CD4-positive, alpha-beta T cell treated with Interleukin-4 for 1 hour (primary cell): Measurements from ENCODE around the gene NPAS3.
"Not testable (repeated sequence)": the region's sequence is repeated elsewhere in the genome, so short reads cannot be mapped to it uniquely, and the experiment has no call there.

Experiments
- DNase-seq, 2 donors: peaks; one replicate each; pipeline ENCODE4 v3.0.0-alpha.2; 2020 to 2022

NPAS3 gene

GRCh38 chr14:33088274-33088673, 149.6 kb downstream of the NPAS3 start:
- DNase-seq: not testable (repeated sequence)

GRCh38 chr14:33098016-33098415, 159.3 kb downstream of the NPAS3 start:
- DNase-seq: no peak

GRCh38 chr14:33103489-33103888, 164.8 kb downstream of the NPAS3 start:
- DNase-seq: no peak

GRCh38 chr14:33103966-33104365, 165.3 kb downstream of the NPAS3 start:
- DNase-seq: no peak

GRCh38 chr14:33110737-33111443, 172.2 kb downstream of the NPAS3 start:
- DNase-seq: no peak

- DNase-seq: no peak
Observed at GRCh38 chr14:33114331-33114730, 175.7 kb downstream of the NPAS3 start.

- no peak for DNase-seq
Observed at GRCh38 chr14:33118668-33119067, 180.0 kb downstream of the NPAS3 start.

- no peak for DNase-seq
Observed at GRCh38 chr14:33120341-33120740, 181.7 kb downstream of the NPAS3 start.

GRCh38 chr14:33120966-33121365, 182.3 kb downstream of the NPAS3 start:
- no peak for DNase-seq

GRCh38 chr14:33123281-33123680, 184.6 kb downstream of the NPAS3 start:
- DNase-seq: no peak

- no peak for DNase-seq
Observed at GRCh38 chr14:33126433-33126832, 187.8 kb downstream of the NPAS3 start.

- DNase-seq: no peak
Observed at GRCh38 chr14:33127531-33127930, 188.9 kb downstream of the NPAS3 start.

- no peak for DNase-seq
Observed at GRCh38 chr14:33131801-33132200, 193.1 kb downstream of the NPAS3 start.

- no peak for DNase-seq
Observed at GRCh38 chr14:33134162-33134561, 195.5 kb downstream of the NPAS3 start.

GRCh38 chr14:33134975-33135374, 196.3 kb downstream of the NPAS3 start:
- no peak for DNase-seq

- no peak for DNase-seq
Observed at GRCh38 chr14:33150666-33151428, 212.2 kb downstream of the NPAS3 start.

GRCh38 chr14:33163109-33163508, 224.4 kb downstream of the NPAS3 start:
- DNase-seq: no peak

GRCh38 chr14:33163600-33163999, 224.9 kb downstream of the NPAS3 start:
- no peak for DNase-seq

- DNase-seq: no peak
Observed at GRCh38 chr14:33165144-33165925, 226.7 kb downstream of the NPAS3 start.

- DNase-seq: no peak
Observed at GRCh38 chr14:33165926-33166289, 227.2 kb downstream of the NPAS3 start.

GRCh38 chr14:33175951-33176350, 237.3 kb downstream of the NPAS3 start:
- DNase-seq: no peak

GRCh38 chr14:33184587-33184986, 245.9 kb downstream of the NPAS3 start:
- no peak for DNase-seq

GRCh38 chr14:33186656-33187055, 248.0 kb downstream of the NPAS3 start:
- no peak for DNase-seq

- no peak for DNase-seq
Observed at GRCh38 chr14:33188880-33189279, 250.2 kb downstream of the NPAS3 start.
